Peyer's patch (tissue), 4 donors: ENCODE data around the gene ZNF217.

Source experiments
- CTCF ChIP-seq, 6 experiments: fragments of 450-650 bp in 4 of 6; fragments of 200-600 bp in 2 of 6; sonication (generic) in 1 of 6; IDR thresholded peaks; one replicate each; pipeline ENCODE4 v1.5.1; 2017 to 2019; ENCODE audit warnings: antibody characterized with exemption in 6 of 6, mild to moderate bottlenecking in 3 of 6, moderate library complexity in 1 of 6
- POLR2A ChIP-seq, 2 donors: fragments of 450-650 bp; IDR thresholded peaks; one replicate each; pipeline ENCODE4 v1.5.1; 2017; ENCODE audit warnings: antibody characterized with exemption in 2 of 2, mild to moderate bottlenecking in 2 of 2, moderate library complexity in 2 of 2

DNA sequence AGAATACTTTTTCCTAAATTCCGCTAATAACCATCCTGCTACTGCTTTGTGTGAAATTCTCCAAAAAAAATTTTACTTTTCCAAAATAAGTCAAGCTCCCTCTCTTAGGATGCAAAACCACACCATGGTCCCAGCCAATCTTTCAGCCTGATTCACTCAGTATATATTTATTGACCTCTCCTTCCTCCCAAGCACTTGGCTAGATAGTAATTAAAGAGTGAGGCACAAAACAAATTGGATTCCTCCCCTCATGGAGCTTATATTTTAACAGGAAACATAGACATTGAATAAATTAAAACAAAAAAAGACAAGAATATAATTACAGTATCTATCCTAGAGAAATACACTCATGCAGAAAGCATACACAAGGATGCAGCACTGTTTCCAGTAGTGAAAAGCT is 9.0 kb upstream of the ZNF217 start:
- TF ChIP-seq CTCF (IDR thresholded peaks at IDR 0.05) (no peak), POLR2A (IDR thresholded peaks at IDR 0.05) (no peak)
